ENCODE results near the gene DOLPP1.

DOLPP1 gene

GRCh38 chr9:129102791-129103594 lies 22.1 kb downstream of the DOLPP1 start:
- Histone ChIP-seq H3K4me1 (ENCODE audit: control insufficient read depth, insufficient read depth, low read length, poor library complexity, severe bottlenecking) (no peaks in the 10 kb centered on the region), H3K36me3 (ENCODE audit: control insufficient read depth, insufficient read depth, low read length) (no peaks in the 10 kb centered on the region), H3K27me3 (replicated peaks; ENCODE audit: control insufficient read depth, insufficient read depth, low read length, poor library complexity, severe bottlenecking) (no peaks in the 10 kb centered on the region), H3K27ac (ENCODE audit: insufficient read depth, low read length, poor library complexity, severe bottlenecking) (no peak overlapping the region), H3K9me3 (ENCODE audit: control insufficient read depth, low read length) (no peaks in the 10 kb centered on the region), H3K4me3 (ENCODE audit: insufficient read depth, low read depth, low read length, poor library complexity, severe bottlenecking) (no peak overlapping the region)
- DNase-seq = no peak

- Histone ChIP-seq H3K36me3 (ENCODE audit: control insufficient read depth, insufficient read depth, low read length) (no peaks in the 10 kb centered on the region), H3K27me3 (replicated peaks; ENCODE audit: control insufficient read depth, insufficient read depth, low read length, poor library complexity, severe bottlenecking) (no peaks in the 10 kb centered on the region), H3K4me3 (ENCODE audit: insufficient read depth, low read depth, low read length, poor library complexity, severe bottlenecking) (no peak overlapping the region), H3K27ac (ENCODE audit: insufficient read depth, low read length, poor library complexity, severe bottlenecking) (no peak overlapping the region), H3K9me3 (ENCODE audit: control insufficient read depth, low read length) (no peaks in the 10 kb centered on the region), H3K4me1 (ENCODE audit: control insufficient read depth, insufficient read depth, low read length, poor library complexity, severe bottlenecking) (no peaks in the 10 kb centered on the region)
- DNase-seq = no peak
Observed at GRCh38 chr9:129103595-129103965, 22.7 kb downstream of the DOLPP1 start.

- H3K4me1 ChIP-seq (ENCODE audit: control insufficient read depth, insufficient read depth, low read length, poor library complexity, severe bottlenecking) = no peaks in the 10 kb centered on the region
- no peaks in the 10 kb centered on the region for H3K27me3 ChIP-seq (replicated peaks; ENCODE audit: control insufficient read depth, insufficient read depth, low read length, poor library complexity, severe bottlenecking)
- no peaks in the 10 kb centered on the region for H3K9me3 ChIP-seq (ENCODE audit: control insufficient read depth, low read length)
- H3K36me3 ChIP-seq (ENCODE audit: control insufficient read depth, insufficient read depth, low read length) = no peaks in the 10 kb centered on the region
- no peak for DNase-seq
- H3K4me3 ChIP-seq (ENCODE audit: insufficient read depth, low read depth, low read length, poor library complexity, severe bottlenecking) = no peak overlapping the region
- H3K27ac ChIP-seq (ENCODE audit: insufficient read depth, low read length, poor library complexity, severe bottlenecking) = no peak overlapping the region
Observed at GRCh38 chr9:129104051-129104450, 23.1 kb downstream of the DOLPP1 start.

- Histone ChIP-seq H3K4me3 (ENCODE audit: insufficient read depth, low read depth, low read length, poor library complexity, severe bottlenecking) (no peak overlapping the region), H3K36me3 (ENCODE audit: control insufficient read depth, insufficient read depth, low read length) (no peaks in the 10 kb centered on the region), H3K9me3 (ENCODE audit: control insufficient read depth, low read length) (no peaks in the 10 kb centered on the region), H3K27me3 (replicated peaks; ENCODE audit: control insufficient read depth, insufficient read depth, low read length, poor library complexity, severe bottlenecking) (no peaks in the 10 kb centered on the region), H3K27ac (ENCODE audit: insufficient read depth, low read length, poor library complexity, severe bottlenecking) (no peak overlapping the region), H3K4me1 (ENCODE audit: control insufficient read depth, insufficient read depth, low read length, poor library complexity, severe bottlenecking) (peaks cover 7% of the 10 kb centered on the region)
- no peak for DNase-seq
Observed at GRCh38 chr9:129105857-129106694, 25.2 kb downstream of the DOLPP1 start.

GRCh38 chr9:129107651-129108050 lies 26.7 kb downstream of the DOLPP1 start:
- Histone ChIP-seq H3K9me3 (ENCODE audit: control insufficient read depth, low read length) (no peaks in the 10 kb centered on the region), H3K4me3 (ENCODE audit: insufficient read depth, low read depth, low read length, poor library complexity, severe bottlenecking) (no peak overlapping the region), H3K36me3 (ENCODE audit: control insufficient read depth, insufficient read depth, low read length) (no peaks in the 10 kb centered on the region), H3K27me3 (replicated peaks; ENCODE audit: control insufficient read depth, insufficient read depth, low read length, poor library complexity, severe bottlenecking) (no peaks in the 10 kb centered on the region), H3K27ac (ENCODE audit: insufficient read depth, low read length, poor library complexity, severe bottlenecking) (no peak overlapping the region), H3K4me1 (ENCODE audit: control insufficient read depth, insufficient read depth, low read length, poor library complexity, severe bottlenecking) (peaks cover 17% of the 10 kb centered on the region)
- no peak for DNase-seq

- Histone ChIP-seq H3K4me1 (ENCODE audit: control insufficient read depth, insufficient read depth, low read length, poor library complexity, severe bottlenecking) (peaks cover 17% of the 10 kb centered on the region), H3K36me3 (ENCODE audit: control insufficient read depth, insufficient read depth, low read length) (no peaks in the 10 kb centered on the region), H3K27me3 (replicated peaks; ENCODE audit: control insufficient read depth, insufficient read depth, low read length, poor library complexity, severe bottlenecking) (no peaks in the 10 kb centered on the region), H3K4me3 (ENCODE audit: insufficient read depth, low read depth, low read length, poor library complexity, severe bottlenecking) (no peak overlapping the region), H3K9me3 (ENCODE audit: control insufficient read depth, low read length) (no peaks in the 10 kb centered on the region), H3K27ac (ENCODE audit: insufficient read depth, low read length, poor library complexity, severe bottlenecking) (no peak overlapping the region)
- no peak for DNase-seq
Observed at GRCh38 chr9:129108083-129108804, 27.3 kb downstream of the DOLPP1 start.

- Histone ChIP-seq H3K27ac (ENCODE audit: insufficient read depth, low read length, poor library complexity, severe bottlenecking) (no peak overlapping the region), H3K9me3 (ENCODE audit: control insufficient read depth, low read length) (no peaks in the 10 kb centered on the region), H3K27me3 (replicated peaks; ENCODE audit: control insufficient read depth, insufficient read depth, low read length, poor library complexity, severe bottlenecking) (no peaks in the 10 kb centered on the region), H3K4me3 (ENCODE audit: insufficient read depth, low read depth, low read length, poor library complexity, severe bottlenecking) (no peak overlapping the region), H3K36me3 (ENCODE audit: control insufficient read depth, insufficient read depth, low read length) (no peaks in the 10 kb centered on the region), H3K4me1 (ENCODE audit: control insufficient read depth, insufficient read depth, low read length, poor library complexity, severe bottlenecking) (peaks cover 17% of the 10 kb centered on the region)
- no peak for DNase-seq
Observed at GRCh38 chr9:129108805-129109536, 28.1 kb downstream of the DOLPP1 start.

GRCh38 chr9:129109537-129109903 lies 28.6 kb downstream of the DOLPP1 start:
- DNase-seq = no peak
- Histone ChIP-seq H3K27me3 (replicated peaks; ENCODE audit: control insufficient read depth, insufficient read depth, low read length, poor library complexity, severe bottlenecking) (no peaks in the 10 kb centered on the region), H3K36me3 (ENCODE audit: control insufficient read depth, insufficient read depth, low read length) (no peaks in the 10 kb centered on the region), H3K9me3 (ENCODE audit: control insufficient read depth, low read length) (no peaks in the 10 kb centered on the region), H3K4me3 (ENCODE audit: insufficient read depth, low read depth, low read length, poor library complexity, severe bottlenecking) (no peak overlapping the region), H3K4me1 (ENCODE audit: control insufficient read depth, insufficient read depth, low read length, poor library complexity, severe bottlenecking) (peaks cover 17% of the 10 kb centered on the region), H3K27ac (ENCODE audit: insufficient read depth, low read length, poor library complexity, severe bottlenecking) (no peak overlapping the region)

GRCh38 chr9:129109952-129110739 lies 29.2 kb downstream of the DOLPP1 start:
- no peak for DNase-seq
- Histone ChIP-seq H3K36me3 (ENCODE audit: control insufficient read depth, insufficient read depth, low read length) (no peaks in the 10 kb centered on the region), H3K4me3 (ENCODE audit: insufficient read depth, low read depth, low read length, poor library complexity, severe bottlenecking) (peak overlapping the region; percentile 87), H3K27me3 (replicated peaks; ENCODE audit: control insufficient read depth, insufficient read depth, low read length, poor library complexity, severe bottlenecking) (no peaks in the 10 kb centered on the region), H3K27ac (ENCODE audit: insufficient read depth, low read length, poor library complexity, severe bottlenecking) (peak overlapping the region; percentile 65), H3K4me1 (ENCODE audit: control insufficient read depth, insufficient read depth, low read length, poor library complexity, severe bottlenecking) (peaks cover 17% of the 10 kb centered on the region), H3K9me3 (ENCODE audit: control insufficient read depth, low read length) (no peaks in the 10 kb centered on the region)

All from effector memory CD4-positive, alpha-beta T cell (primary cell).